Measurements from ENCODE around the gene PGLYRP1. TPM values are rescaled to one million over a fixed set of nuclear protein-coding genes. Genes with fewer than 3 reads are reported as not detected.

Gene PGLYRP1
- polyA plus RNA-seq, 3 donors, result 0.36 to 0.39 (median 0.37) TPM

DNA sequence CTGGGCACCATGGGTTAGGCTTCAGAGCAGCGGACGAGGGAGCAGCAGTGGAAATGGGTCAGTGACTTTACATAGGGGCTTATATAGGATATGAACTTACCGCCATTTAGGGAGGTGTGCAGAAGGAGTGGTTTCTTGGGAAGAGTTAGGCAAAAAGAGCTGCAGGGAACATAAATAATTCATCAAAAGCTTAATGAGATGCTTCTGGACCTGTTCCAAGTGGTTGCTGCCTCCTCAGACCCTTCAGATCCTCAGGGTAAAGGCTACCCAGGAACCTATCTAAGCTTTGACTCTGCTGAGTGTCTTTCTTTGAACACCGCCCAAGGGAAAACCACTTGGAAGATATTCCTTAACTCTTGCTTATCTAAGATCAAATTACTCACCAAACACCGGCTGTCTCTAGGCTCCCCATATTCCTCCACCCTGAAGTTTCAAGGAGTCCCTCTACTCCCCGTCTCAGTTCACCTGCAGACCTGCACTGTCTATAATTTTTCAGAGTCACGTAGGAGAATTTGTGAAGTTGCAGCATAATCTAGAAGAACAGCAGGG lies 18.2 kb upstream of the PGLYRP1 start, which contains the start of gene IGFL4:
Gene IGFL4 (minus strand): TSS at position 51 of the 549 bp plus-strand sequence. CDS start 40 bp downstream, at position 11.
- Histone ChIP-seq H3K4me3 (replicated peaks in 1 of 3; ENCODE audit: low read depth in 2 of 3, low read length in 3 of 3) (no peak within 1 kb of the TSS), H2AFZ (ENCODE audit: insufficient read depth, low read depth, low read length, poor library complexity, severe bottlenecking) (no peak within 1 kb of the TSS), H3K4me2 (replicated peaks; ENCODE audit: extremely low read depth, low read length, poor library complexity, severe bottlenecking) (no peak within 1 kb of the TSS), H3K36me3 (replicated peaks in 1 of 2; ENCODE audit: control insufficient read depth in 1 of 2, insufficient read depth in 2 of 2, low read length in 2 of 2) (no peaks in the 10 kb centered on the region), H3K9ac (ENCODE audit: insufficient read depth, low read length, poor library complexity, severe bottlenecking) (no peak within 1 kb of the TSS), H4K20me1 (ENCODE audit: insufficient read depth, low read length) (no peaks in the 10 kb centered on the region), H3K27ac (ENCODE audit: low read depth in 1 of 2, low read length in 2 of 2) (no peak within 1 kb of the TSS), H3K9me3 (replicated peaks in 1 of 2; ENCODE audit: control insufficient read depth in 1 of 2, insufficient read depth in 1 of 2, low read length in 2 of 2) (no peaks in the 10 kb centered on the region), H3K27me3 (ENCODE audit: control insufficient read depth in 2 of 2, insufficient read depth in 2 of 2, low read length in 2 of 2) (peaks cover 4 to 27% of the 10 kb centered on the region in 2 donors), H3K4me1 (ENCODE audit: control insufficient read depth in 1 of 2, insufficient read depth in 2 of 2, low read length in 2 of 2) (no peaks in the 10 kb centered on the region), H3K79me2 (ENCODE audit: insufficient read depth, low read length) (no peaks in the 10 kb centered on the region)
- Mint-ChIP-seq H3K4me1 (no peaks in the 10 kb centered on the region), H3K27me3 (ENCODE audit: low read depth in 3 of 3) (peaks cover 22 to 51% (median 26%) of the 10 kb centered on the region in 3 donors), H3K27ac (peak within 1 kb of the TSS in 2 of 7 donors; percentile 13 to 27), H3K9me3 (peaks cover 0 to 7% (median 1%) of the 10 kb centered on the region in 7 donors), H3K4me3 (peak within 1 kb of the TSS in 1 of 2 donors; percentile 40), H3K36me3 (no peaks in the 10 kb centered on the region)
- DNase-seq, result no peak
- WGBS (ENCODE audit: insufficient coverage), result 82% methylated on average over 6 of the region's 7 CpGs
- intact Hi-C loops (cut with micrococcal nuclease), result no loop called here
- TF ChIP-seq, protein P1, sequence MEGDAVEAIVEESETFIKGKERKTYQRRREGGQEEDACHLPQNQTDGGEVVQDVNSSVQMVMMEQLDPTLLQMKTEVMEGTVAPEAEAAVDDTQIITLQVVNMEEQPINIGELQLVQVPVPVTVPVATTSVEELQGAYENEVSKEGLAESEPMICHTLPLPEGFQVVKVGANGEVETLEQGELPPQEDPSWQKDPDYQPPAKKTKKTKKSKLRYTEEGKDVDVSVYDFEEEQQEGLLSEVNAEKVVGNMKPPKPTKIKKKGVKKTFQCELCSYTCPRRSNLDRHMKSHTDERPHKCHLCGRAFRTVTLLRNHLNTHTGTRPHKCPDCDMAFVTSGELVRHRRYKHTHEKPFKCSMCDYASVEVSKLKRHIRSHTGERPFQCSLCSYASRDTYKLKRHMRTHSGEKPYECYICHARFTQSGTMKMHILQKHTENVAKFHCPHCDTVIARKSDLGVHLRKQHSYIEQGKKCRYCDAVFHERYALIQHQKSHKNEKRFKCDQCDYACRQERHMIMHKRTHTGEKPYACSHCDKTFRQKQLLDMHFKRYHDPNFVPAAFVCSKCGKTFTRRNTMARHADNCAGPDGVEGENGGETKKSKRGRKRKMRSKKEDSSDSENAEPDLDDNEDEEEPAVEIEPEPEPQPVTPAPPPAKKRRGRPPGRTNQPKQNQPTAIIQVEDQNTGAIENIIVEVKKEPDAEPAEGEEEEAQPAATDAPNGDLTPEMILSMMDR (IDR thresholded peaks at IDR 0.05), result no peak

DNA sequence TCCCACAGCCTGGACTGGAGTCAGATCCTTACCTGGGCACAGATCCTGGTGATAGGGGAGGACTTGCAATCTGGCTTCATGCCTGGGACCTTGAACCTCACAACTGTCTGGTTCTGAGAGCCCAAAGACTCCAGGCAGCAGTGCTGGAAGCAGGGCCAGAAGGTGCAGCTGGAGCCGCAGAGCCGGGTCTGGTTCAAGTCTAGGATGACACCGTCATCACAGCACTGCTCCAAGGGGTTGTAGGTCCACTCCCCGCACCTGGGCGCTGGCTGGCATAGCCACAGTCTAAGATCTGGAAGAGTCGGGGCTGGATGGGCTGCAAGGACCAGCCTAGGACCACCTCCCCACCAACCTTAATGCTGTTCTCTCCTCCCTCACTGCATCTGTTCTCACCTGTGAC lies 17.3 kb upstream of the PGLYRP1 start:
- Histone ChIP-seq H3K27ac (ENCODE audit: low read depth in 1 of 2, low read length in 2 of 2) (no peak overlapping the region), H3K4me1 (ENCODE audit: control insufficient read depth in 1 of 2, insufficient read depth in 2 of 2, low read length in 2 of 2) (no peaks in the 10 kb centered on the region), H2AFZ (ENCODE audit: insufficient read depth, low read depth, low read length, poor library complexity, severe bottlenecking) (no peak overlapping the region), H3K36me3 (replicated peaks in 1 of 2; ENCODE audit: control insufficient read depth in 1 of 2, insufficient read depth in 2 of 2, low read length in 2 of 2) (no peaks in the 10 kb centered on the region), H3K9me3 (replicated peaks in 1 of 2; ENCODE audit: control insufficient read depth in 1 of 2, insufficient read depth in 1 of 2, low read length in 2 of 2) (no peaks in the 10 kb centered on the region), H3K4me2 (replicated peaks; ENCODE audit: extremely low read depth, low read length, poor library complexity, severe bottlenecking) (no peak overlapping the region), H3K79me2 (ENCODE audit: insufficient read depth, low read length) (no peaks in the 10 kb centered on the region), H3K4me3 (replicated peaks in 1 of 3; ENCODE audit: low read depth in 2 of 3, low read length in 3 of 3) (no peak overlapping the region), H3K27me3 (ENCODE audit: control insufficient read depth in 2 of 2, insufficient read depth in 2 of 2, low read length in 2 of 2) (peaks cover 4 to 21% of the 10 kb centered on the region in 2 donors), H4K20me1 (ENCODE audit: insufficient read depth, low read length) (no peaks in the 10 kb centered on the region), H3K9ac (ENCODE audit: insufficient read depth, low read length, poor library complexity, severe bottlenecking) (no peak overlapping the region)
- intact Hi-C loops (cut with micrococcal nuclease), result no loop called here
- Mint-ChIP-seq H3K4me3 (peak overlapping the region in 1 of 2 donors; percentile 40), H3K4me1 (no peaks in the 10 kb centered on the region), H3K36me3 (no peaks in the 10 kb centered on the region), H3K9me3 (peaks cover 0 to 5% (median 1%) of the 10 kb centered on the region in 7 donors), H3K27me3 (ENCODE audit: low read depth in 3 of 3) (peaks cover 22 to 48% (median 24%) of the 10 kb centered on the region in 3 donors), H3K27ac (no peak overlapping the region)
- TF ChIP-seq, protein P1 (IDR thresholded peaks at IDR 0.05), result no peak
- no peak for DNase-seq
- 92% methylated on average over 6 of the region's 6 CpGs for WGBS (ENCODE audit: insufficient coverage)

All from CD14-positive monocyte (primary cell).